K562 (cell line): ENCODE data around the gene SP6. TPM values are rescaled to one million over a fixed set of nuclear protein-coding genes. Genes with fewer than 3 reads are reported as not detected.

Experiments used
- CEBPB ChIP-seq: fragments of 450-650 bp; IDR thresholded peaks from 2 replicates; pipeline ENCODE4 v1.6.1; 2016; ENCODE audit warnings: missing genetic modification characterization, missing compliant biosample characterization
- CEBPG ChIP-seq, 3 experiments: fragments of 200-800 bp in 1 of 3; sonication (Bioruptor generic) in 1 of 3; sonication (generic) in 1 of 3; formaldehyde crosslinking in 1 of 3; IDR thresholded peaks in 2 of 3; conservative IDR thresholded peaks in 1 of 3; 2 replicates each; pipeline versions ENCODE4 v1.6.1 to v1.8.0; 2016 to 2022; ENCODE audit warnings: missing compliant biosample characterization in 2 of 3, missing genetic modification characterization in 2 of 3, mild to moderate bottlenecking in 1 of 3, missing genetic modification reagents in 1 of 3
- HNRNPL ChIP-seq: fragments of 200-400 bp; formaldehyde crosslinking; IDR thresholded peaks from 2 replicates; pipeline ENCODE4 v1.6.1; 2017; ENCODE audit warnings: low read depth, mild to moderate bottlenecking, low read length
- KHSRP ChIP-seq: fragments of 450-650 bp; IDR thresholded peaks from 2 replicates; pipeline ENCODE4 v1.6.1; 2017
- MEIS2 ChIP-seq: fragments of 450-650 bp; IDR thresholded peaks from 2 replicates; pipeline ENCODE4 v1.6.1; 2014; ENCODE audit warnings: mild to moderate bottlenecking; ENCODE audit not compliant: partially characterized antibody
- MIER1 ChIP-seq: fragments of 450-650 bp; IDR thresholded peaks from 2 replicates; pipeline ENCODE4 v1.6.1; 2016; ENCODE audit warnings: antibody characterized with exemption, mild to moderate bottlenecking, low read depth
- NRF1 ChIP-seq, 2 experiments: fragments of 450-650 bp; IDR thresholded peaks in 1 of 2; conservative IDR thresholded peaks in 1 of 2; 2 replicates each; pipeline ENCODE4 v1.6.1; 2014; ENCODE audit warnings: mild to moderate bottlenecking in 2 of 2
- PHF8 ChIP-seq: fragments of 200-600 bp; sonication (generic); IDR thresholded peaks from 2 replicates; pipeline ENCODE4 v1.6.1; 2012; ENCODE audit warnings: mixed run types, mild to moderate bottlenecking, inconsistent platforms, low read length, moderate library complexity, borderline replicate concordance
- PYGO2 ChIP-seq: fragments of 450-650 bp; IDR thresholded peaks from 2 replicates; pipeline ENCODE4 v1.6.1; 2016; ENCODE audit warnings: mild to moderate bottlenecking, missing genetic modification characterization, moderate library complexity, missing compliant biosample characterization
- SMAD1 ChIP-seq: fragments of 150-350 bp; IDR thresholded peaks from 2 replicates; pipeline ENCODE4 v1.6.1; 2014; ENCODE audit warnings: low read length, low read depth; ENCODE audit not compliant: partially characterized antibody
- TAL1 ChIP-seq: fragments of 450-650 bp; IDR thresholded peaks from 2 replicates; pipeline ENCODE4 v1.6.1; 2016; ENCODE audit warnings: mild to moderate bottlenecking
- YBX1 ChIP-seq: fragments of 450-650 bp; IDR thresholded peaks from 2 replicates; pipeline ENCODE4 v1.7.1; 2016; ENCODE audit warnings: mild to moderate bottlenecking
- ZBTB1 ChIP-seq: sonication (generic); formaldehyde crosslinking; IDR thresholded peaks from 2 replicates; pipeline ENCODE4 v1.8.1; 2023; ENCODE audit warnings: missing genetic modification reagents, low read depth, mild to moderate bottlenecking, borderline replicate concordance
- ZC3H8 ChIP-seq: fragments of 450-650 bp; IDR thresholded peaks from 2 replicates; pipeline ENCODE4 v1.6.1; 2017
- ZNF140 ChIP-seq: fragments of 250-450 bp; sonication (Bioruptor Pico); IDR thresholded peaks from 2 replicates; pipeline ENCODE4 v1.8.0; 2021; ENCODE audit warnings: moderate library complexity, mild to moderate bottlenecking, inconsistent platforms
- polyA plus RNA-seq, 8 experiments: library from polyadenylated mRNA; depleted of rRNA in 4 of 8; stranded (reverse) in 5 of 8; unstranded in 3 of 8; fragments of >200 nt; fragmentation: Nextera tagmentation in 2 of 8; fragmentation: Illumina TruSeq in 1 of 8; extraction: Ambion mirVana in 2 of 8; extraction: Trizol in 1 of 8; gene quantifications; 2 replicates each; pipeline versions ENCODE4 v1.2.1 to v1.2.3, GENCODE V29; 2011 to 2014; ENCODE audit warnings: inconsistent platforms in 1 of 8, missing spikeins in 1 of 8
- total RNA-seq, 7 experiments: library from RNA; depleted of rRNA in 6 of 7; stranded (reverse); fragments of >200 nt in 6 of 7; fragmentation: Illumina TruSeq in 2 of 7; extraction: Trizol in 2 of 7; gene quantifications; 2 replicates each; pipeline versions ENCODE4 v1.2.1 to v1.2.3, GENCODE V29; 2011 to 2021; ENCODE audit warnings: low replicate concordance in 1 of 7
- TF ChIP-seq, protein P1 (sequence below): sonication (generic); formaldehyde crosslinking; IDR thresholded peaks from 2 replicates; pipeline ENCODE4 v1.8.0; 2022; ENCODE audit warnings: mild to moderate bottlenecking, missing genetic modification reagents
- TF ChIP-seq, protein P2 (sequence below): sonication (generic); formaldehyde crosslinking; IDR thresholded peaks from 2 replicates; pipeline ENCODE4 v1.4.0; 2020; ENCODE audit warnings: mild to moderate bottlenecking, missing genetic modification reagents
- TF ChIP-seq, protein P3 (sequence below): fragments of 450-650 bp; conservative IDR thresholded peaks from 2 replicates; pipeline ENCODE4 v1.6.1; 2016; ENCODE audit warnings: missing genetic modification characterization, low read depth, mild to moderate bottlenecking, missing compliant biosample characterization, moderate library complexity
- TF ChIP-seq, protein P4 (sequence below), 2 experiments: fragments of 450-650 bp in 1 of 2; sonication (generic) in 1 of 2; formaldehyde crosslinking in 1 of 2; IDR thresholded peaks in 1 of 2; conservative IDR thresholded peaks in 1 of 2; 2 replicates each; pipeline versions ENCODE4 v1.6.1 to v1.8.1; 2016 to 2023; ENCODE audit warnings: mild to moderate bottlenecking in 2 of 2, moderate library complexity in 2 of 2, inconsistent platforms in 1 of 2, missing genetic modification reagents in 1 of 2

SP6 gene
- total and polyA plus RNA-seq, 9 of the 15 experiments (the other 6 are each of a cell fraction or from before 2014, with no cell fraction given): 0.11 to 7.9 (median 2.2) TPM

DNA sequence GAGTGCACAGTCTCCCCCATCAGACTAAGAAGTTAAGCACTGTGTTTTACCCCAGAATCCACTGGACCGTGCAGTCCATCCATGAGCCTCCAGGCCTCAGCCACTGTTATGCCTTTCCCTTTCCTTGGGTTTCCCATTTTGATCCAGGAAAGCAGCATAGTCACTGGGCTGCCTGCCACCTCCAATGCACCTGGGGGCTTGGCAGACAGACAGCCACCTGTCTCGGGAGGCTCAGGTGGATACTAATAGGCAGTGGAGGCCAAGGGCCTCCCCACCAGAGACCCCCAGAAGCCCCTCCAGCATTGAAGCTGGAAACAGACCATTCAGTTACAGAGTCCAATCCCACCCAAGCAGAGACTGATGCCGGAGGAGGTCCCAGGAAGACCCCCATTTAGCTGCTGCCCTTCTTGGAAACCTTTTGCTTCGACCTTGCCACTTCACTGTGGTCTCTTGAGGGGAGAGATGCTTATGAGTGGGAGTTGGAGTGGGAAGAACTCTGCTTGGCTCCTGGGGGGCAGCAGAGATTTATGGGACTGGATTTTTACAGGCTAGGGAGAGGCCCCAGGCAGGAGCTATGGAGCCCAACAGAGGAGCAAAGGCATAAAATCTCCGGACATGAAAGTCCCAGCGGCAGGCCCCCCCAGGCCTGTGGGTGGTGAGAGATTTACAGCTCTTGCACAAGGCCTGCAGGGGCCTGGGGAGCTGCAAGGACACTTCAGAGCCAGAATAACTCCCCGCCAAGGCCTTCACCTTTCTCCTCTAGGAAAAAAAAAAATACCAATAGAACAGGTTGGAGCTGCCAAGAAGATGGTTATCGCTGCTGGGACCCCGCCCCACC, 32.8 kb upstream of the SP6 start (continued):
- TF ChIP-seq, protein P1, sequence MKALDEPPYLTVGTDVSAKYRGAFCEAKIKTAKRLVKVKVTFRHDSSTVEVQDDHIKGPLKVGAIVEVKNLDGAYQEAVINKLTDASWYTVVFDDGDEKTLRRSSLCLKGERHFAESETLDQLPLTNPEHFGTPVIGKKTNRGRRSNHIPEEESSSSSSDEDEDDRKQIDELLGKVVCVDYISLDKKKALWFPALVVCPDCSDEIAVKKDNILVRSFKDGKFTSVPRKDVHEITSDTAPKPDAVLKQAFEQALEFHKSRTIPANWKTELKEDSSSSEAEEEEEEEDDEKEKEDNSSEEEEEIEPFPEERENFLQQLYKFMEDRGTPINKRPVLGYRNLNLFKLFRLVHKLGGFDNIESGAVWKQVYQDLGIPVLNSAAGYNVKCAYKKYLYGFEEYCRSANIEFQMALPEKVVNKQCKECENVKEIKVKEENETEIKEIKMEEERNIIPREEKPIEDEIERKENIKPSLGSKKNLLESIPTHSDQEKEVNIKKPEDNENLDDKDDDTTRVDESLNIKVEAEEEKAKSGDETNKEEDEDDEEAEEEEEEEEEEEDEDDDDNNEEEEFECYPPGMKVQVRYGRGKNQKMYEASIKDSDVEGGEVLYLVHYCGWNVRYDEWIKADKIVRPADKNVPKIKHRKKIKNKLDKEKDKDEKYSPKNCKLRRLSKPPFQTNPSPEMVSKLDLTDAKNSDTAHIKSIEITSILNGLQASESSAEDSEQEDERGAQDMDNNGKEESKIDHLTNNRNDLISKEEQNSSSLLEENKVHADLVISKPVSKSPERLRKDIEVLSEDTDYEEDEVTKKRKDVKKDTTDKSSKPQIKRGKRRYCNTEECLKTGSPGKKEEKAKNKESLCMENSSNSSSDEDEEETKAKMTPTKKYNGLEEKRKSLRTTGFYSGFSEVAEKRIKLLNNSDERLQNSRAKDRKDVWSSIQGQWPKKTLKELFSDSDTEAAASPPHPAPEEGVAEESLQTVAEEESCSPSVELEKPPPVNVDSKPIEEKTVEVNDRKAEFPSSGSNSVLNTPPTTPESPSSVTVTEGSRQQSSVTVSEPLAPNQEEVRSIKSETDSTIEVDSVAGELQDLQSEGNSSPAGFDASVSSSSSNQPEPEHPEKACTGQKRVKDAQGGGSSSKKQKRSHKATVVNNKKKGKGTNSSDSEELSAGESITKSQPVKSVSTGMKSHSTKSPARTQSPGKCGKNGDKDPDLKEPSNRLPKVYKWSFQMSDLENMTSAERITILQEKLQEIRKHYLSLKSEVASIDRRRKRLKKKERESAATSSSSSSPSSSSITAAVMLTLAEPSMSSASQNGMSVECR: no peak
- TF ChIP-seq, protein P2, sequence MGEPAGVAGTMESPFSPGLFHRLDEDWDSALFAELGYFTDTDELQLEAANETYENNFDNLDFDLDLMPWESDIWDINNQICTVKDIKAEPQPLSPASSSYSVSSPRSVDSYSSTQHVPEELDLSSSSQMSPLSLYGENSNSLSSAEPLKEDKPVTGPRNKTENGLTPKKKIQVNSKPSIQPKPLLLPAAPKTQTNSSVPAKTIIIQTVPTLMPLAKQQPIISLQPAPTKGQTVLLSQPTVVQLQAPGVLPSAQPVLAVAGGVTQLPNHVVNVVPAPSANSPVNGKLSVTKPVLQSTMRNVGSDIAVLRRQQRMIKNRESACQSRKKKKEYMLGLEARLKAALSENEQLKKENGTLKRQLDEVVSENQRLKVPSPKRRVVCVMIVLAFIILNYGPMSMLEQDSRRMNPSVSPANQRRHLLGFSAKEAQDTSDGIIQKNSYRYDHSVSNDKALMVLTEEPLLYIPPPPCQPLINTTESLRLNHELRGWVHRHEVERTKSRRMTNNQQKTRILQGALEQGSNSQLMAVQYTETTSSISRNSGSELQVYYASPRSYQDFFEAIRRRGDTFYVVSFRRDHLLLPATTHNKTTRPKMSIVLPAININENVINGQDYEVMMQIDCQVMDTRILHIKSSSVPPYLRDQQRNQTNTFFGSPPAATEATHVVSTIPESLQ (CRISPR knock-in tag): no peak
- TF ChIP-seq NRF1 (conservative IDR thresholded peaks at IDR 0.05 in 1 of 2, IDR thresholded peaks at IDR 0.05 in 1 of 2) (no peak), HNRNPL (no peak), YBX1 (no peak), MIER1 (no peak), CEBPB (tag) (peak; percentile 91), ZC3H8 (no peak), PHF8 (no peak), PYGO2 (tag) (no peak), ZNF140 (CRISPR knock-in tag) (no peak), TAL1 (no peak), MEIS2 (peak; percentile 92), ZBTB1 (CRISPR knock-in tag) (no peak), KHSRP (no peak), CEBPG (CRISPR knock-in tag; IDR thresholded peaks at IDR 0.05) (peak; percentile 59), CEBPG (tag; conservative IDR thresholded peaks at IDR 0.05 in 1 of 2, IDR thresholded peaks at IDR 0.05 in 1 of 2) (peak; percentile 47 to 62), SMAD1 (no peak)
- TF ChIP-seq, protein P3, sequence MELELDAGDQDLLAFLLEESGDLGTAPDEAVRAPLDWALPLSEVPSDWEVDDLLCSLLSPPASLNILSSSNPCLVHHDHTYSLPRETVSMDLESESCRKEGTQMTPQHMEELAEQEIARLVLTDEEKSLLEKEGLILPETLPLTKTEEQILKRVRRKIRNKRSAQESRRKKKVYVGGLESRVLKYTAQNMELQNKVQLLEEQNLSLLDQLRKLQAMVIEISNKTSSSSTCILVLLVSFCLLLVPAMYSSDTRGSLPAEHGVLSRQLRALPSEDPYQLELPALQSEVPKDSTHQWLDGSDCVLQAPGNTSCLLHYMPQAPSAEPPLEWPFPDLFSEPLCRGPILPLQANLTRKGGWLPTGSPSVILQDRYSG (tag): no peak
- TF ChIP-seq, protein P4, sequence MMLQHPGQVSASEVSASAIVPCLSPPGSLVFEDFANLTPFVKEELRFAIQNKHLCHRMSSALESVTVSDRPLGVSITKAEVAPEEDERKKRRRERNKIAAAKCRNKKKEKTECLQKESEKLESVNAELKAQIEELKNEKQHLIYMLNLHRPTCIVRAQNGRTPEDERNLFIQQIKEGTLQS (IDR thresholded peaks at IDR 0.05): no peak
- TF ChIP-seq, protein P4 (CRISPR knock-in tag; conservative IDR thresholded peaks at IDR 0.05): no peak
